OCI-LY1 (cell line): Measurements from ENCODE around the gene MFSD6.

Experiments used
- EZH2 ChIP-seq: fragments of 200-600 bp; sonication (generic), shearing (Covaris generic); IDR thresholded peaks from 2 replicates; pipeline ENCODE4 v1.8.0; 2017; ENCODE audit warnings: borderline replicate concordance, mixed run types, mild to moderate bottlenecking, antibody characterized with exemption, low read length, moderate library complexity, mixed read lengths
- TF ChIP-seq, protein P1 (sequence below): fragments of 200-600 bp; sonication (generic), shearing (Covaris generic); IDR thresholded peaks from 2 replicates; pipeline ENCODE4 v1.5.1; 2017; ENCODE audit warnings: mild to moderate bottlenecking, antibody characterized with exemption, low read length, moderate library complexity, mixed read lengths

DNA sequence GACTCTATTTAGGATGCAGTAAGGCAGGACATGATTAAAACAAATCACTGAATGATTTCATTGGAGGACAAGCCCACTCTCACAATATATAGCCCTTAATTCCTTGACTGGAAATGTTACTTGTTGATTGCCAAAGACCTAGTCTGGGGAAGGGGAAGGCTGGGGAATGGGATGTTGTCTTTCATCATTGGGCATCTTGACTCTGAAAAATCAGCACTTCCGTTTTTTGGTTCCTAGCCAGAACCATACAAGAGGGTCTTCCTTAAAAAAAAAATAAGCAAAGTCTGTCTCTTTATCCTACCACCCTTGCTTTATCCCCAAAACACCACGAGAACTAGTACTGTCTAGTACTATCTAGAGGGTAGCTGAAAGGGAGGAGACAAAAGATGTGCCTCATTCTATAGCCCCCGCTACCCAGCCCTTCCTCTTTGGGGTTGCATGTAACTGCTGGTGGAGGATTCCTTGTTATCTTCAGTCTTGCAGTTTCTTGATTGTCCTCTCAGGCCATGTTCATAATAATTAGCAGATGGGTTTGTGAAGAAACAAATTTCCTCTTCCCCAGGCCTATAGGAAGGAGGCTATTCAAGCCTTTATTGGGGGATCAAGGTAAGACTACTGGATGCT, 70.5 kb downstream of the MFSD6 start:
- TF ChIP-seq, protein P1, sequence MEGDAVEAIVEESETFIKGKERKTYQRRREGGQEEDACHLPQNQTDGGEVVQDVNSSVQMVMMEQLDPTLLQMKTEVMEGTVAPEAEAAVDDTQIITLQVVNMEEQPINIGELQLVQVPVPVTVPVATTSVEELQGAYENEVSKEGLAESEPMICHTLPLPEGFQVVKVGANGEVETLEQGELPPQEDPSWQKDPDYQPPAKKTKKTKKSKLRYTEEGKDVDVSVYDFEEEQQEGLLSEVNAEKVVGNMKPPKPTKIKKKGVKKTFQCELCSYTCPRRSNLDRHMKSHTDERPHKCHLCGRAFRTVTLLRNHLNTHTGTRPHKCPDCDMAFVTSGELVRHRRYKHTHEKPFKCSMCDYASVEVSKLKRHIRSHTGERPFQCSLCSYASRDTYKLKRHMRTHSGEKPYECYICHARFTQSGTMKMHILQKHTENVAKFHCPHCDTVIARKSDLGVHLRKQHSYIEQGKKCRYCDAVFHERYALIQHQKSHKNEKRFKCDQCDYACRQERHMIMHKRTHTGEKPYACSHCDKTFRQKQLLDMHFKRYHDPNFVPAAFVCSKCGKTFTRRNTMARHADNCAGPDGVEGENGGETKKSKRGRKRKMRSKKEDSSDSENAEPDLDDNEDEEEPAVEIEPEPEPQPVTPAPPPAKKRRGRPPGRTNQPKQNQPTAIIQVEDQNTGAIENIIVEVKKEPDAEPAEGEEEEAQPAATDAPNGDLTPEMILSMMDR, result no peak
- TF ChIP-seq EZH2, result no peak
